Stimulated activated naive B cell treated with anti-CD40 and anti-IgM and Interleukin-4, amounts not matched to agents 10 μg/mL and 1 μg/mL and 100 μg/mL, for 72 hours (primary cell): ENCODE results near the gene KIF25.

ENCODE experiments used
- ATAC-seq, 2 donors: fragments of 150-1000 bp; cut with Tn5 transposase; replicated peaks; 2 replicates each; pipeline ENCODE4 v1.10.0; 2021; ENCODE audit warnings: moderate library complexity in 1 of 2
- DNase-seq: peaks from one replicate; pipeline ENCODE4 v3.0.0; 2021
- H3K27ac Mint-ChIP-seq: one replicate; pipeline ENCODE4 v1.8.0; 2022; ENCODE audit warnings: mild to moderate bottlenecking, mixed read lengths
- H3K27me3 Mint-ChIP-seq, 2 donors: one replicate each; pipeline ENCODE4 v1.8.0; 2022; ENCODE audit warnings: mixed read lengths in 2 of 2
- H3K36me3 Mint-ChIP-seq, 2 donors: one replicate each; pipeline ENCODE4 v1.8.0; 2022; ENCODE audit warnings: mixed read lengths in 2 of 2, mild to moderate bottlenecking in 1 of 2
- H3K4me1 Mint-ChIP-seq, 2 donors: one replicate each; pipeline ENCODE4 v1.8.0; 2022; ENCODE audit warnings: mixed read lengths in 2 of 2, mild to moderate bottlenecking in 1 of 2
- H3K4me3 Mint-ChIP-seq, 2 donors: one replicate each; pipeline ENCODE4 v1.8.0; 2022; ENCODE audit warnings: mild to moderate bottlenecking in 2 of 2, mixed read lengths in 2 of 2, moderate library complexity in 1 of 2
- H3K9me3 Mint-ChIP-seq, 2 donors: one replicate each; pipeline ENCODE4 v1.8.0; 2022; ENCODE audit warnings: mixed read lengths in 2 of 2, mild to moderate bottlenecking in 1 of 2

KIF25 gene

GRCh38 chr6:168056892-168057527 is 59.5 kb downstream of the KIF25 start:
- Mint-ChIP-seq H3K27me3 (no peaks in the 10 kb centered on the region), H3K9me3 (no peaks in the 10 kb centered on the region), H3K4me3 (no peak overlapping the region), H3K36me3 (no peaks in the 10 kb centered on the region), H3K27ac (peak overlapping the region; percentile 75), H3K4me1 (no peaks in the 10 kb centered on the region)
- no peak for DNase-seq
- ATAC-seq = no peak

GRCh38 chr6:168057836-168058235 is 60.4 kb downstream of the KIF25 start:
- H3K27ac Mint-ChIP-seq = no peak overlapping the region
- no peak for DNase-seq
- H3K4me1 Mint-ChIP-seq = no peaks in the 10 kb centered on the region
- no peaks in the 10 kb centered on the region for H3K9me3 Mint-ChIP-seq
- H3K4me3 Mint-ChIP-seq = no peak overlapping the region
- ATAC-seq = no peak
- no peaks in the 10 kb centered on the region for H3K36me3 Mint-ChIP-seq
- H3K27me3 Mint-ChIP-seq = no peaks in the 10 kb centered on the region

- H3K4me3 Mint-ChIP-seq = no peak overlapping the region
- H3K27me3 Mint-ChIP-seq = no peaks in the 10 kb centered on the region
- ATAC-seq (no peak), DNase-seq (no peak)
- no peaks in the 10 kb centered on the region for H3K4me1 Mint-ChIP-seq
- H3K36me3 Mint-ChIP-seq = no peaks in the 10 kb centered on the region
- no peak overlapping the region for H3K27ac Mint-ChIP-seq
- no peaks in the 10 kb centered on the region for H3K9me3 Mint-ChIP-seq
Observed at GRCh38 chr6:168058691-168059551, 61.5 kb downstream of the KIF25 start.

GRCh38 chr6:168060521-168060931 is 63.1 kb downstream of the KIF25 start:
- Mint-ChIP-seq H3K27me3 (no peaks in the 10 kb centered on the region), H3K4me1 (no peaks in the 10 kb centered on the region), H3K36me3 (no peaks in the 10 kb centered on the region), H3K9me3 (no peaks in the 10 kb centered on the region), H3K4me3 (no peak overlapping the region), H3K27ac (no peak overlapping the region)
- ATAC-seq (no peak), DNase-seq (no peak)

- no peak for ATAC-seq
- Mint-ChIP-seq H3K27ac (no peak overlapping the region), H3K36me3 (no peaks in the 10 kb centered on the region)
Observed at GRCh38 chr6:168061269-168062210, 64.1 kb downstream of the KIF25 start.

GRCh38 chr6:168062346-168063289 is 65.1 kb downstream of the KIF25 start:
- no peak for DNase-seq
- Mint-ChIP-seq H3K27ac (no peak overlapping the region), H3K27me3 (no peaks in the 10 kb centered on the region), H3K36me3 (no peaks in the 10 kb centered on the region), H3K4me1 (no peaks in the 10 kb centered on the region), H3K9me3 (peaks cover 2 to 3% of the 10 kb centered on the region in 2 donors), H3K4me3 (no peak overlapping the region)
- ATAC-seq = no peak

More at GRCh38 chr6:168061269-168062210, 64.1 kb downstream of the KIF25 start:
- Mint-ChIP-seq H3K4me1 (no peaks in the 10 kb centered on the region), H3K27me3 (no peaks in the 10 kb centered on the region), H3K9me3 (peaks cover 0 to 2% of the 10 kb centered on the region in 2 donors), H3K4me3 (no peak overlapping the region)
- no peak for DNase-seq

GRCh38 chr6:168063431-168063830 is 66.0 kb downstream of the KIF25 start:
- Mint-ChIP-seq H3K36me3 (no peaks in the 10 kb centered on the region), H3K27me3 (no peaks in the 10 kb centered on the region), H3K4me3 (no peak overlapping the region), H3K4me1 (no peaks in the 10 kb centered on the region), H3K27ac (no peak overlapping the region), H3K9me3 (peaks cover 2 to 3% of the 10 kb centered on the region in 2 donors)
- no peak for ATAC-seq
- DNase-seq = no peak

GRCh38 chr6:168064226-168064807 is 66.8 kb downstream of the KIF25 start:
- DNase-seq (no peak), ATAC-seq (peak in 1 of 2 donors; percentile 3)
- Mint-ChIP-seq H3K27ac (no peak overlapping the region), H3K4me1 (no peaks in the 10 kb centered on the region), H3K4me3 (no peak overlapping the region), H3K9me3 (peaks cover 2 to 3% of the 10 kb centered on the region in 2 donors), H3K27me3 (no peaks in the 10 kb centered on the region), H3K36me3 (no peaks in the 10 kb centered on the region)

GRCh38 chr6:168067081-168067759 is 69.7 kb downstream of the KIF25 start:
- peaks cover 2 to 3% of the 10 kb centered on the region in 2 donors for H3K9me3 Mint-ChIP-seq
- H3K4me3 Mint-ChIP-seq = no peak overlapping the region
- no peak for DNase-seq
- no peaks in the 10 kb centered on the region for H3K36me3 Mint-ChIP-seq
- no peak overlapping the region for H3K27ac Mint-ChIP-seq
- no peaks in the 10 kb centered on the region for H3K27me3 Mint-ChIP-seq
- H3K4me1 Mint-ChIP-seq = no peaks in the 10 kb centered on the region
- ATAC-seq = no peak

GRCh38 chr6:168070804-168071203 is 73.3 kb downstream of the KIF25 start:
- DNase-seq = no peak
- H3K4me3 Mint-ChIP-seq = no peak overlapping the region
- no peaks in the 10 kb centered on the region for H3K27me3 Mint-ChIP-seq

GRCh38 chr6:168071620-168072019 is 74.1 kb downstream of the KIF25 start:
- H3K36me3 Mint-ChIP-seq = no peaks in the 10 kb centered on the region
- DNase-seq (no peak), ATAC-seq (no peak)
- H3K9me3 Mint-ChIP-seq = peaks cover 5 to 10% of the 10 kb centered on the region in 2 donors
- H3K4me3 Mint-ChIP-seq = no peak overlapping the region
- H3K4me1 Mint-ChIP-seq = no peaks in the 10 kb centered on the region
- H3K27ac Mint-ChIP-seq = no peak overlapping the region
- no peaks in the 10 kb centered on the region for H3K27me3 Mint-ChIP-seq

More at GRCh38 chr6:168070804-168071203, 73.3 kb downstream of the KIF25 start:
- H3K36me3 Mint-ChIP-seq = no peaks in the 10 kb centered on the region
- no peaks in the 10 kb centered on the region for H3K4me1 Mint-ChIP-seq
- peaks cover 0 to 3% of the 10 kb centered on the region in 2 donors for H3K9me3 Mint-ChIP-seq
- no peak for ATAC-seq
- no peak overlapping the region for H3K27ac Mint-ChIP-seq

- ATAC-seq (no peak), DNase-seq (no peak)
- Mint-ChIP-seq H3K4me1 (no peaks in the 10 kb centered on the region), H3K4me3 (no peak overlapping the region), H3K9me3 (peaks cover 6 to 10% of the 10 kb centered on the region in 2 donors), H3K27me3 (no peaks in the 10 kb centered on the region), H3K36me3 (no peaks in the 10 kb centered on the region), H3K27ac (no peak overlapping the region)
Observed at GRCh38 chr6:168072261-168072660, 74.8 kb downstream of the KIF25 start.

GRCh38 chr6:168072730-168073129 is 75.3 kb downstream of the KIF25 start:
- ATAC-seq (no peak), DNase-seq (no peak)
- Mint-ChIP-seq H3K4me1 (no peaks in the 10 kb centered on the region), H3K27me3 (no peaks in the 10 kb centered on the region), H3K27ac (no peak overlapping the region), H3K9me3 (peaks cover 6 to 9% of the 10 kb centered on the region in 2 donors), H3K4me3 (no peak overlapping the region), H3K36me3 (no peaks in the 10 kb centered on the region)
